ENCODE results near the gene ZNF76. TPM values are rescaled to one million over a fixed set of nuclear protein-coding genes. Genes with fewer than 3 reads are reported as not detected.
A peak's percentile ranks its signal among the peaks of the same experiment; 100 is the strongest.

The ZNF76 gene
- total RNA-seq, 2 donors from 2014 or later, result 24.0 to 52.2 TPM

GRCh38 chr6:35223396-35223795 is 36.1 kb upstream of the ZNF76 start:
- no peak for ATAC-seq
- Mint-ChIP-seq H3K4me3 (no peak overlapping the region), H3K27ac (no peak overlapping the region), H3K9me3 (no peaks in the 10 kb centered on the region), H3K27me3 (peaks cover 10 to 22% of the 10 kb centered on the region in 2 donors), H3K36me3 (no peaks in the 10 kb centered on the region), H3K4me1 (ENCODE audit: low read depth in 2 of 2) (peaks cover 0 to under 1% of the 10 kb centered on the region in 2 donors)
- no peak for DNase-seq (ENCODE audit: low spot score)

- no peak overlapping the region for H3K4me3 Mint-ChIP-seq
- peaks cover 0 to 3% of the 10 kb centered on the region in 2 donors for H3K4me1 Mint-ChIP-seq (ENCODE audit: low read depth in 2 of 2)
- ATAC-seq (peak in 1 of 2 donors; percentile 39), DNase-seq (ENCODE audit: low spot score) (no peak)
- H3K9me3 Mint-ChIP-seq, result no peaks in the 10 kb centered on the region
- H3K36me3 Mint-ChIP-seq, result no peaks in the 10 kb centered on the region
- H3K27ac Mint-ChIP-seq, result no peak overlapping the region
- H3K27me3 Mint-ChIP-seq, result peaks cover 10 to 22% of the 10 kb centered on the region in 2 donors
These were observed 34.8 kb upstream of the ZNF76 start for GRCh38 chr6:35224720-35225119.

GRCh38 chr6:35228481-35228880 is 31.1 kb upstream of the ZNF76 start:
- peaks cover 0 to 3% of the 10 kb centered on the region in 2 donors for H3K4me1 Mint-ChIP-seq (ENCODE audit: low read depth in 2 of 2)
- H3K36me3 Mint-ChIP-seq, result no peaks in the 10 kb centered on the region
- no peak for DNase-seq (ENCODE audit: low spot score)
- H3K27me3 Mint-ChIP-seq, result peaks cover 3 to 5% of the 10 kb centered on the region in 2 donors
- no peak overlapping the region for H3K4me3 Mint-ChIP-seq
- no peaks in the 10 kb centered on the region for H3K9me3 Mint-ChIP-seq
- ATAC-seq, result no peak
- no peak overlapping the region for H3K27ac Mint-ChIP-seq

GRCh38 chr6:35229304-35229703 is 30.2 kb upstream of the ZNF76 start:
- ATAC-seq, result no peak
- H3K9me3 Mint-ChIP-seq, result no peaks in the 10 kb centered on the region
- no peaks in the 10 kb centered on the region for H3K36me3 Mint-ChIP-seq
- no peaks in the 10 kb centered on the region for H3K27me3 Mint-ChIP-seq
- H3K4me3 Mint-ChIP-seq, result no peak overlapping the region
- no peak overlapping the region for H3K27ac Mint-ChIP-seq
- peaks cover 0 to 3% of the 10 kb centered on the region in 2 donors for H3K4me1 Mint-ChIP-seq (ENCODE audit: low read depth in 2 of 2)
- DNase-seq (ENCODE audit: low spot score), result no peak

- no peaks in the 10 kb centered on the region for H3K36me3 Mint-ChIP-seq
- no peak overlapping the region for H3K27ac Mint-ChIP-seq
- no peaks in the 10 kb centered on the region for H3K9me3 Mint-ChIP-seq
- DNase-seq (ENCODE audit: low spot score) (no peak), ATAC-seq (no peak)
- H3K4me3 Mint-ChIP-seq, result no peak overlapping the region
- no peaks in the 10 kb centered on the region for H3K27me3 Mint-ChIP-seq
- H3K4me1 Mint-ChIP-seq (ENCODE audit: low read depth in 2 of 2), result peaks cover 0 to 3% of the 10 kb centered on the region in 2 donors
These were observed 29.0 kb upstream of the ZNF76 start for GRCh38 chr6:35230498-35230897.

- H3K4me3 Mint-ChIP-seq, result no peak overlapping the region
- DNase-seq (ENCODE audit: low spot score) (no peak), ATAC-seq (no peak)
- H3K4me1 Mint-ChIP-seq (ENCODE audit: low read depth in 2 of 2), result peaks cover 0 to 3% of the 10 kb centered on the region in 2 donors
- no peaks in the 10 kb centered on the region for H3K9me3 Mint-ChIP-seq
- H3K27ac Mint-ChIP-seq, result no peak overlapping the region
- H3K27me3 Mint-ChIP-seq, result no peaks in the 10 kb centered on the region
- no peaks in the 10 kb centered on the region for H3K36me3 Mint-ChIP-seq
These were observed 28.6 kb upstream of the ZNF76 start for GRCh38 chr6:35230950-35231349.

GRCh38 chr6:35231563-35231962 is 28.0 kb upstream of the ZNF76 start:
- ATAC-seq (no peak), DNase-seq (ENCODE audit: low spot score) (no peak)
- H3K4me3 Mint-ChIP-seq, result no peak overlapping the region
- H3K4me1 Mint-ChIP-seq (ENCODE audit: low read depth in 2 of 2), result peaks cover 0 to 3% of the 10 kb centered on the region in 2 donors
- H3K27ac Mint-ChIP-seq, result no peak overlapping the region
- H3K36me3 Mint-ChIP-seq, result no peaks in the 10 kb centered on the region
- no peaks in the 10 kb centered on the region for H3K9me3 Mint-ChIP-seq
- no peaks in the 10 kb centered on the region for H3K27me3 Mint-ChIP-seq

GRCh38 chr6:35234901-35235300 is 24.6 kb upstream of the ZNF76 start:
- no peaks in the 10 kb centered on the region for H3K27me3 Mint-ChIP-seq

GRCh38 chr6:35236223-35236622 is 23.3 kb upstream of the ZNF76 start:
- Mint-ChIP-seq H3K27me3 (no peaks in the 10 kb centered on the region), H3K9me3 (no peaks in the 10 kb centered on the region), H3K4me1 (ENCODE audit: low read depth in 2 of 2) (peaks cover 4 to 5% of the 10 kb centered on the region in 2 donors), H3K36me3 (no peaks in the 10 kb centered on the region), H3K27ac (no peak overlapping the region), H3K4me3 (no peak overlapping the region)
- DNase-seq (ENCODE audit: low spot score) (no peak), ATAC-seq (no peak)

More at GRCh38 chr6:35234901-35235300, 24.6 kb upstream of the ZNF76 start:
- H3K27ac Mint-ChIP-seq, result no peak overlapping the region
- no peak overlapping the region for H3K4me3 Mint-ChIP-seq
- H3K4me1 Mint-ChIP-seq (ENCODE audit: low read depth in 2 of 2), result no peaks in the 10 kb centered on the region
- ATAC-seq, result no peak
- H3K36me3 Mint-ChIP-seq, result no peaks in the 10 kb centered on the region
- DNase-seq (ENCODE audit: low spot score), result no peak
- no peaks in the 10 kb centered on the region for H3K9me3 Mint-ChIP-seq

GRCh38 chr6:35237476-35237875 is 22.1 kb upstream of the ZNF76 start:
- Mint-ChIP-seq H3K4me1 (ENCODE audit: low read depth in 2 of 2) (peaks cover 4 to 5% of the 10 kb centered on the region in 2 donors), H3K27me3 (no peaks in the 10 kb centered on the region), H3K36me3 (no peaks in the 10 kb centered on the region), H3K9me3 (no peaks in the 10 kb centered on the region), H3K27ac (no peak overlapping the region), H3K4me3 (no peak overlapping the region)
- ATAC-seq (no peak), DNase-seq (ENCODE audit: low spot score) (no peak)

- H3K4me3 Mint-ChIP-seq, result no peak overlapping the region
- H3K27ac Mint-ChIP-seq, result no peak overlapping the region
- no peaks in the 10 kb centered on the region for H3K9me3 Mint-ChIP-seq
- no peak for ATAC-seq
- H3K36me3 Mint-ChIP-seq, result no peaks in the 10 kb centered on the region
- H3K4me1 Mint-ChIP-seq (ENCODE audit: low read depth in 2 of 2), result peaks cover 4 to 5% of the 10 kb centered on the region in 2 donors
- H3K27me3 Mint-ChIP-seq, result no peaks in the 10 kb centered on the region
- no peak for DNase-seq (ENCODE audit: low spot score)
These were observed 20.7 kb upstream of the ZNF76 start for GRCh38 chr6:35238843-35239289.

- no peak overlapping the region for H3K27ac Mint-ChIP-seq
- no peaks in the 10 kb centered on the region for H3K36me3 Mint-ChIP-seq
- H3K4me1 Mint-ChIP-seq (ENCODE audit: low read depth in 2 of 2), result peaks cover 4 to 5% of the 10 kb centered on the region in 2 donors
- ATAC-seq (no peak), DNase-seq (ENCODE audit: low spot score) (no peak)
- no peaks in the 10 kb centered on the region for H3K27me3 Mint-ChIP-seq
- H3K9me3 Mint-ChIP-seq, result no peaks in the 10 kb centered on the region
- H3K4me3 Mint-ChIP-seq, result no peak overlapping the region
These were observed 20.0 kb upstream of the ZNF76 start for GRCh38 chr6:35239581-35239980.

GRCh38 chr6:35240838-35241801 is 18.4 kb upstream of the ZNF76 start:
- H3K27ac Mint-ChIP-seq, result no peak overlapping the region
- no peaks in the 10 kb centered on the region for H3K27me3 Mint-ChIP-seq
- no peaks in the 10 kb centered on the region for H3K36me3 Mint-ChIP-seq
- no peak overlapping the region for H3K4me3 Mint-ChIP-seq
- H3K4me1 Mint-ChIP-seq (ENCODE audit: low read depth in 2 of 2), result peaks cover 4 to 5% of the 10 kb centered on the region in 2 donors
- no peaks in the 10 kb centered on the region for H3K9me3 Mint-ChIP-seq
- ATAC-seq (peak; percentile 70 to 76), DNase-seq (ENCODE audit: low spot score) (peak; percentile 71)

- H3K27me3 Mint-ChIP-seq, result no peaks in the 10 kb centered on the region
- peaks cover 4 to 5% of the 10 kb centered on the region in 2 donors for H3K4me1 Mint-ChIP-seq (ENCODE audit: low read depth in 2 of 2)
- no peak for ATAC-seq
- DNase-seq (ENCODE audit: low spot score), result no peak
- H3K9me3 Mint-ChIP-seq, result no peaks in the 10 kb centered on the region
- no peaks in the 10 kb centered on the region for H3K36me3 Mint-ChIP-seq
- no peak overlapping the region for H3K27ac Mint-ChIP-seq
- no peak overlapping the region for H3K4me3 Mint-ChIP-seq
These were observed 17.0 kb upstream of the ZNF76 start for GRCh38 chr6:35242486-35242885.

All from natural killer cell treated with Interleukin-12 subunit alpha and Interleukin-12 subunit beta and Interleukin-15 and Interleukin-18, amount 100 ng/mL, for 72 hours (primary cell).